GM19452 (cell line): ENCODE data around the gene INPP5E.

Experiments used
- ATAC-seq: cut with Tn5 transposase; IDR thresholded peaks from one replicate; pipeline ENCODE4 v1.9.1; 2021; ENCODE audit not compliant: unreplicated experiment

Gene INPP5E

GRCh38 chr9:136405481-136405880 lies 34.2 kb downstream of the INPP5E start:
- ATAC-seq, result no peak

GRCh38 chr9:136404801-136405136 lies 34.9 kb downstream of the INPP5E start:
- ATAC-seq, result no peak

- ATAC-seq, result no peak
Measured at GRCh38 chr9:136403915-136404800, 35.5 kb downstream of the INPP5E start.

- peak; percentile 41 for ATAC-seq
Measured at GRCh38 chr9:136403538-136403914, 36.1 kb downstream of the INPP5E start.

- ATAC-seq, result no peak
Measured at GRCh38 chr9:136402067-136402466, 37.6 kb downstream of the INPP5E start.

GRCh38 chr9:136401173-136401922 lies 38.3 kb downstream of the INPP5E start:
- ATAC-seq, result no peak

- peak; percentile 68 for ATAC-seq
Measured at GRCh38 chr9:136400038-136400834, 39.4 kb downstream of the INPP5E start, which contains the start of gene SNAPC4. SNAPC4 (minus strand) TSS chr9:136400170; CDS start chr9:136398428, 1,742 bp downstream.

- ATAC-seq, result no peak
Measured at GRCh38 chr9:136399176-136400037, 40.2 kb downstream of the INPP5E start.

GRCh38 chr9:136398286-136398685 lies 41.4 kb downstream of the INPP5E start:
- ATAC-seq, result no peak

- ATAC-seq, result no peak
Measured at GRCh38 chr9:136397643-136398042, 42.0 kb downstream of the INPP5E start.

GRCh38 chr9:136396219-136396515 lies 43.5 kb downstream of the INPP5E start:
- ATAC-seq, result no peak

- ATAC-seq, result no peak
Measured at GRCh38 chr9:136395345-136396218, 44.1 kb downstream of the INPP5E start.

GRCh38 chr9:136395020-136395340 lies 44.7 kb downstream of the INPP5E start:
- ATAC-seq, result no peak

GRCh38 chr9:136394312-136395019 lies 45.2 kb downstream of the INPP5E start:
- ATAC-seq, result no peak

- no peak for ATAC-seq
Measured at GRCh38 chr9:136393531-136393930, 46.1 kb downstream of the INPP5E start.

GRCh38 chr9:136392538-136393449 lies 46.9 kb downstream of the INPP5E start:
- no peak for ATAC-seq

GRCh38 chr9:136391737-136392537 lies 47.7 kb downstream of the INPP5E start:
- ATAC-seq, result no peak
